ENCODE data around the gene CDR2. TPM values are rescaled to one million over a fixed set of nuclear protein-coding genes. Genes with fewer than 3 reads are reported as not detected.

The CDR2 gene
- total and polyA plus RNA-seq, 9 of the 15 experiments (the other 6 are each of a cell fraction or from before 2014, with no cell fraction given), result 4.6 to 30.3 (median 19.9) TPM

DNA sequence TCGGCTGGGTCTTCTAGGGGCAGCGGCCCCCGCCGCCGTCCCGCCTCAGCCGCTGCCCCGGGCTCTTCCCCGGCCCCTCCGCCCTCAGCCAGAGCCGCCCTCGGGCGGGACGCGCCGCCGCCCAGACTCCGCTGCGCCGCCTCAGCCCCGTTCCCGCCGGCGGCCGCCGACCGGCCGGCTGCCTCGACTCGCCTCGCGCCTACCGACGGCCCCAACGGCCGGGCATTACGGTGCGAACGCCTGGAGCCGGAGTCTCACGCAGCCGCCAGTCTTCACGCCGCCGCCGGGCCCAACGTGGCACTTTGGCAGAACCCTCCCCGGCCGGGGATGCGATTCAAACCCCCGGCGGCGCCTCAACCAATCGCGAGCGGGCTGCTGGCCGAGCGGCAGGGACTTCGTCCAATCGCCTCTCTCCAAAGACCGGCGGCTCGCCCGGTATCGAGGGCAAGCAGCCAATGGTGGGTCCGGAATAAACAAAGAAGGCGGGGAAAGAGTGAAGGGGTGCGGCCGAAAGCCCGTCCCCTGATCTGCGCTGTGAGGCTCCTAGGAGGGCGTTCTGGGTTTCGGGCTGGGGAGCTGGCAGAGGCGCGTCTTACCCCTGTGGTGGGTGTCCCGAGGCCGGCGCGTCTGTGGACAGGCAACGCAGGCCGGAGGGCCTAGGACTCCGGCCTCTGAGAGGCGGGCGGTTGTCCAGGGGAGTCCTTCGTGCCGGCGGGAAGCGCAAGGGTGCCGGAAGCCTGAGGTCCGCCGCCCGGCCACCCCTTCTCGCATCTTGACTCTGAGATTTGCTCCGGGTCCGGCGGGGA is at the start of gene CDR2 (continued):
- TF ChIP-seq ZFP36 (IDR thresholded peaks at IDR 0.05; ENCODE audit: low read depth, low read length, partially characterized antibody) (no peak), IFI16 (CRISPR knock-in tag; IDR thresholded peaks at IDR 0.05) (no peak), ZSCAN32 (CRISPR knock-in tag; IDR thresholded peaks at IDR 0.05) (no peak), KLF6 (CRISPR knock-in tag; IDR thresholded peaks at IDR 0.05; ENCODE audit: borderline replicate concordance) (no peak), SETDB1 (IDR thresholded peaks at IDR 0.05; ENCODE audit: low read length) (no peak), CBX2 (IDR thresholded peaks at IDR 0.05; ENCODE audit: insufficient read depth, low read length, poor library complexity, severe bottlenecking) (no peak), CREM (IDR thresholded peaks at IDR 0.05; ENCODE audit: low read depth) (peak; percentile 6; the same call in 1 of the 2 replicates), SMC3 (conservative IDR thresholded peaks at IDR 0.05; ENCODE audit: insufficient read depth, low read depth, low read length) (no peak), SMARCA5 (IDR thresholded peaks at IDR 0.05) (no peak), SMAD3 (CRISPR knock-in tag; conservative IDR thresholded peaks at IDR 0.05) (no peak), ZNF140 (CRISPR knock-in tag; IDR thresholded peaks at IDR 0.05) (no peak), YBX1 (IDR thresholded peaks at IDR 0.05) (no peak), SOX6 (IDR thresholded peaks at IDR 0.05) (no peak; the same call in 1 of the 2 replicates), ZNF239 (CRISPR knock-in tag; IDR thresholded peaks at IDR 0.05) (no peak), PTTG1 (tag; IDR thresholded peaks at IDR 0.05; ENCODE audit: low read depth) (no peak), TCF7 (IDR thresholded peaks at IDR 0.05; ENCODE audit: borderline replicate concordance) (no peak), FOXP1 (CRISPR knock-in tag; IDR thresholded peaks at IDR 0.05) (no peak), TCFL5 (CRISPR knock-in tag; conservative IDR thresholded peaks at IDR 0.05) (no peak)
- TF ChIP-seq, protein P1, sequence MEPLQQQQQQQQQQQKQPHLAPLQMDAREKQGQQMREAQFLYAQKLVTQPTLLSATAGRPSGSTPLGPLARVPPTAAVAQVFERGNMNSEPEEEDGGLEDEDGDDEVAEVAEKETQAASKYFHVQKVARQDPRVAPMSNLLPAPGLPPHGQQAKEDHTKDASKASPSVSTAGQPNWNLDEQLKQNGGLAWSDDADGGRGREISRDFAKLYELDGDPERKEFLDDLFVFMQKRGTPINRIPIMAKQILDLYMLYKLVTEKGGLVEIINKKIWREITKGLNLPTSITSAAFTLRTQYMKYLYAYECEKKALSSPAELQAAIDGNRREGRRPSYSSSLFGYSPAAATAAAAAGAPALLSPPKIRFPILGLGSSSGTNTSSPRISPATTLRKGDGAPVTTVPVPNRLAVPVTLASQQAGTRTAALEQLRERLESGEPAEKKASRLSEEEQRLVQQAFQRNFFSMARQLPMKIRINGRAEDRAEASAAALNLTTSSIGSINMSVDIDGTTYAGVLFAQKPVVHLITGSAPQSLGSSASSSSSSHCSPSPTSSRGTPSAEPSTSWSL (CRISPR knock-in tag; IDR thresholded peaks at IDR 0.05; ENCODE audit: borderline replicate concordance), result no peak
- TF ChIP-seq, protein P2, sequence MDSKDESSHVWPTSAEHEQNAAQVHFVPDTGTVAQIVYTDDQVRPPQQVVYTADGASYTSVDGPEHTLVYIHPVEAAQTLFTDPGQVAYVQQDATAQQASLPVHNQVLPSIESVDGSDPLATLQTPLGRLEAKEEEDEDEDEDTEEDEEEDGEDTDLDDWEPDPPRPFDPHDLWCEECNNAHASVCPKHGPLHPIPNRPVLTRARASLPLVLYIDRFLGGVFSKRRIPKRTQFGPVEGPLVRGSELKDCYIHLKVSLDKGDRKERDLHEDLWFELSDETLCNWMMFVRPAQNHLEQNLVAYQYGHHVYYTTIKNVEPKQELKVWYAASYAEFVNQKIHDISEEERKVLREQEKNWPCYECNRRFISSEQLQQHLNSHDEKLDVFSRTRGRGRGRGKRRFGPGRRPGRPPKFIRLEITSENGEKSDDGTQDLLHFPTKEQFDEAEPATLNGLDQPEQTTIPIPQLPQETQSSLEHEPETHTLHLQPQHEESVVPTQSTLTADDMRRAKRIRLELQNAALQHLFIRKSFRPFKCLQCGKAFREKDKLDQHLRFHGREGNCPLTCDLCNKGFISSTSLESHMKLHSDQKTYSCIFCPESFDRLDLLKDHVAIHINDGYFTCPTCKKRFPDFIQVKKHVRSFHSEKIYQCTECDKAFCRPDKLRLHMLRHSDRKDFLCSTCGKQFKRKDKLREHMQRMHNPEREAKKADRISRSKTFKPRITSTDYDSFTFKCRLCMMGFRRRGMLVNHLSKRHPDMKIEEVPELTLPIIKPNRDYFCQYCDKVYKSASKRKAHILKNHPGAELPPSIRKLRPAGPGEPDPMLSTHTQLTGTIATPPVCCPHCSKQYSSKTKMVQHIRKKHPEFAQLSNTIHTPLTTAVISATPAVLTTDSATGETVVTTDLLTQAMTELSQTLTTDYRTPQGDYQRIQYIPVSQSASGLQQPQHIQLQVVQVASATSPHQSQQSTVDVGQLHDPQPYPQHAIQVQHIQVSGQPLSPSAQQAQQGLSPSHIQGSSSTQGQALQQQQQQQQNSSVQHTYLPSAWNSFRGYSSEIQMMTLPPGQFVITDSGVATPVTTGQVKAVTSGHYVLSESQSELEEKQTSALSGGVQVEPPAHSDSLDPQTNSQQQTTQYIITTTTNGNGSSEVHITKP (IDR thresholded peaks at IDR 0.05; ENCODE audit: partially characterized antibody), result no peak
- TF ChIP-seq, protein P3, sequence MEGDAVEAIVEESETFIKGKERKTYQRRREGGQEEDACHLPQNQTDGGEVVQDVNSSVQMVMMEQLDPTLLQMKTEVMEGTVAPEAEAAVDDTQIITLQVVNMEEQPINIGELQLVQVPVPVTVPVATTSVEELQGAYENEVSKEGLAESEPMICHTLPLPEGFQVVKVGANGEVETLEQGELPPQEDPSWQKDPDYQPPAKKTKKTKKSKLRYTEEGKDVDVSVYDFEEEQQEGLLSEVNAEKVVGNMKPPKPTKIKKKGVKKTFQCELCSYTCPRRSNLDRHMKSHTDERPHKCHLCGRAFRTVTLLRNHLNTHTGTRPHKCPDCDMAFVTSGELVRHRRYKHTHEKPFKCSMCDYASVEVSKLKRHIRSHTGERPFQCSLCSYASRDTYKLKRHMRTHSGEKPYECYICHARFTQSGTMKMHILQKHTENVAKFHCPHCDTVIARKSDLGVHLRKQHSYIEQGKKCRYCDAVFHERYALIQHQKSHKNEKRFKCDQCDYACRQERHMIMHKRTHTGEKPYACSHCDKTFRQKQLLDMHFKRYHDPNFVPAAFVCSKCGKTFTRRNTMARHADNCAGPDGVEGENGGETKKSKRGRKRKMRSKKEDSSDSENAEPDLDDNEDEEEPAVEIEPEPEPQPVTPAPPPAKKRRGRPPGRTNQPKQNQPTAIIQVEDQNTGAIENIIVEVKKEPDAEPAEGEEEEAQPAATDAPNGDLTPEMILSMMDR (IDR thresholded peaks at IDR 0.05 in 2 of 3, conservative IDR thresholded peaks at IDR 0.05 in 1 of 3; ENCODE audit: insufficient read depth in 2 of 3, low read depth in 1 of 3, low read length in 3 of 3), result no peak
